Uterus (tissue), 2 donors: ENCODE data around the gene KISS1R.

Source experiments
- POLR2A ChIP-seq, 2 donors: fragments of 450-650 bp; IDR thresholded peaks; one replicate each; pipeline ENCODE4 v1.6.1; 2016; ENCODE audit warnings: antibody characterized with exemption in 2 of 2, mild to moderate bottlenecking in 1 of 2, moderate library complexity in 1 of 2
- TF ChIP-seq, protein P1 (sequence below), 4 experiments: fragments of 200-600 bp in 2 of 4; fragments of 450-650 bp in 2 of 4; sonication (generic) in 2 of 4; IDR thresholded peaks; one replicate each; pipeline ENCODE4 v1.5.1; 2016 to 2019; ENCODE audit warnings: antibody characterized with exemption in 4 of 4, mild to moderate bottlenecking in 2 of 4, moderate library complexity in 1 of 4

DNA sequence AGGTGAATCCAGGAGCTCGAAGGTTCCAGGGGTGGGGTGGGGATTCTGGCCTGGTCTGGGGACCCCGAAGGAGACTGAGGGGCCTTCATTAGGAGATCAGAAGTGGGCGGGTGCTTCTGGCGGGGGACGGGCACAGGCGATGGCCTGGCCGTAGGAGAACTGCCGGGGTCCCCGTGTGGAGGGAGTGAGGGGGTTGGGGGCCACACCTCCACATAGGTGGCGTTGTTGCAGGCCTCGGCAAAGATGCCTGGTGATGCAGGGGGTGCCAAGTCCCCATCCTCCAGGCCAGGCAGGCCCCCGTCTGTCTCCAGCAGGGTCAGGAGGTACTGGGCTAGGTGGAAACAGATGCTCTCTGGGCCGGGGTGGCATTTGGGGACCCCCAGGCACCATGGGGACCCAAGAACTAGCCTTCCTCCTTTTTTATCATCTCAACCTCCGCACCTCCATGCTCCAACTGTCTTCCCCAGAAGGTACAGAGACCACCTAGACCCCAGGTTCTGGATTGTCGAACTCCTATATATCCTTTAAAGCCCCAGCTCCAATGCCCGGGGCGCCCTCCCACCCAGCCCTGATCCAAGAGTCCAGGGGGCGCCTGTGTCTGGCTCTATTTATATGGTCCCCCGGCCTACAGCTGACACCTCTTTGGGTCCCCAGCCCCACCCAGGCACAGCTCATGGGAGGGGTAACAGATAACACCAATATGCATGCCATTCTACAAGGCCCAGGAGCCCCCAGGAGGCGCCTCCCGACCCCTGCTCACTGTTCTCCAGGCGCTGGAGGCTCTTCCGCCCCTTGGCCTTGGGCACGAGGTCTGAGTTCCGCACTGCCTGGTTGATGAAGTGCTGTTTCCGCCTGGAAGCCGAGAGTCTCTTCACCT is 15.7 kb upstream of the KISS1R start:
- TF ChIP-seq, protein P1, sequence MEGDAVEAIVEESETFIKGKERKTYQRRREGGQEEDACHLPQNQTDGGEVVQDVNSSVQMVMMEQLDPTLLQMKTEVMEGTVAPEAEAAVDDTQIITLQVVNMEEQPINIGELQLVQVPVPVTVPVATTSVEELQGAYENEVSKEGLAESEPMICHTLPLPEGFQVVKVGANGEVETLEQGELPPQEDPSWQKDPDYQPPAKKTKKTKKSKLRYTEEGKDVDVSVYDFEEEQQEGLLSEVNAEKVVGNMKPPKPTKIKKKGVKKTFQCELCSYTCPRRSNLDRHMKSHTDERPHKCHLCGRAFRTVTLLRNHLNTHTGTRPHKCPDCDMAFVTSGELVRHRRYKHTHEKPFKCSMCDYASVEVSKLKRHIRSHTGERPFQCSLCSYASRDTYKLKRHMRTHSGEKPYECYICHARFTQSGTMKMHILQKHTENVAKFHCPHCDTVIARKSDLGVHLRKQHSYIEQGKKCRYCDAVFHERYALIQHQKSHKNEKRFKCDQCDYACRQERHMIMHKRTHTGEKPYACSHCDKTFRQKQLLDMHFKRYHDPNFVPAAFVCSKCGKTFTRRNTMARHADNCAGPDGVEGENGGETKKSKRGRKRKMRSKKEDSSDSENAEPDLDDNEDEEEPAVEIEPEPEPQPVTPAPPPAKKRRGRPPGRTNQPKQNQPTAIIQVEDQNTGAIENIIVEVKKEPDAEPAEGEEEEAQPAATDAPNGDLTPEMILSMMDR (IDR thresholded peaks at IDR 0.05): no peak
- no peak for TF ChIP-seq POLR2A (IDR thresholded peaks at IDR 0.05)
